Measurements from ENCODE around the gene KLHL29.

The KLHL29 gene

DNA sequence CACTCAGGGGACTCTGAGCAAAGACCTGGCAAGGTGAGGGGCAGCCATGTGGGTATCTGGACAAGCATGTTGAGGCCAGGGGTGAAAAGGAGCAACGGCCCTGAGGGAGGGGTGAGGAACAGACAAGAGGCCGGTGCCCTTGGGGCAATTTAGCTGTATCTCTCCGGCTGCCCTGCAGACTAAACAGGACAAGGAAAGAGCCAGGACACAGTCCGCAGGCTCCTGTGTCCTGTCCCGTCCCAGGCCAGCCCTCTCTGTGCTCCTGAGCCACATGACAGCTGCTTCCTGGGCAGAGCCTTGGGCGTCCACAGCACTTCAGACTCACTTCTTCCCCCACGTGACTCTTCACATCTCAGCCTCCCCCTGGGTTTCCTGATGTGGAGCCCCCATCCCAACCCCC is 206.1 kb downstream of the KLHL29 start:
- Histone ChIP-seq H3K4me2 (ENCODE audit: low read length) (no peak overlapping the region), H3K18ac (ENCODE audit: low read length) (no peak overlapping the region), H3K36me3 (ENCODE audit: control insufficient read depth in 1 of 2, insufficient read depth in 2 of 2, low read length in 2 of 2) (no peaks in the 10 kb centered on the region), H2AK5ac (ENCODE audit: low read length) (no peak overlapping the region), H4K91ac (ENCODE audit: low read depth, low read length) (no peak overlapping the region), H2BK5ac (ENCODE audit: low read depth, low read length, poor library complexity) (no peak overlapping the region), H4K8ac (ENCODE audit: low read depth, low read length) (no peak overlapping the region), H3K79me2 (ENCODE audit: control insufficient read depth, insufficient read depth, low read length, poor library complexity) (no peaks in the 10 kb centered on the region), H3K9me3 (ENCODE audit: insufficient read depth, low read depth, low read length) (peaks cover 3% of the 10 kb centered on the region), H3K4me3 (ENCODE audit: low read depth, low read length) (no peak overlapping the region), H2AFZ (ENCODE audit: insufficient read depth, low read length, poor library complexity) (no peak overlapping the region), H3K23ac (ENCODE audit: low read length) (no peak overlapping the region), H3K14ac (ENCODE audit: low read length) (no peak overlapping the region), H3K4ac (ENCODE audit: low read depth, low read length) (no peak overlapping the region), H3K4me1 (ENCODE audit: control insufficient read depth in 1 of 2, insufficient read depth in 2 of 2, low read length in 2 of 2) (peaks cover 8 to 14% of the 10 kb centered on the region in 2 experiments), H4K12ac (ENCODE audit: low read depth, low read length) (no peak overlapping the region), H3K9ac (ENCODE audit: low read length) (no peak overlapping the region), H2BK120ac (ENCODE audit: insufficient read depth, low read length, poor library complexity) (no peak overlapping the region), H3K79me1 (ENCODE audit: low read length) (no peaks in the 10 kb centered on the region), H3K27me3 (ENCODE audit: insufficient read depth, low read length) (no peaks in the 10 kb centered on the region), H3K27ac (ENCODE audit: low read depth, low read length) (no peak overlapping the region), H2BK12ac (ENCODE audit: low read length) (no peak overlapping the region)
- DNase-seq = no peak
- no CpG with 5 or more reads among the region's 7 CpGs for WGBS (ENCODE audit: extremely low coverage, insufficient coverage, insufficient read length)

DNA sequence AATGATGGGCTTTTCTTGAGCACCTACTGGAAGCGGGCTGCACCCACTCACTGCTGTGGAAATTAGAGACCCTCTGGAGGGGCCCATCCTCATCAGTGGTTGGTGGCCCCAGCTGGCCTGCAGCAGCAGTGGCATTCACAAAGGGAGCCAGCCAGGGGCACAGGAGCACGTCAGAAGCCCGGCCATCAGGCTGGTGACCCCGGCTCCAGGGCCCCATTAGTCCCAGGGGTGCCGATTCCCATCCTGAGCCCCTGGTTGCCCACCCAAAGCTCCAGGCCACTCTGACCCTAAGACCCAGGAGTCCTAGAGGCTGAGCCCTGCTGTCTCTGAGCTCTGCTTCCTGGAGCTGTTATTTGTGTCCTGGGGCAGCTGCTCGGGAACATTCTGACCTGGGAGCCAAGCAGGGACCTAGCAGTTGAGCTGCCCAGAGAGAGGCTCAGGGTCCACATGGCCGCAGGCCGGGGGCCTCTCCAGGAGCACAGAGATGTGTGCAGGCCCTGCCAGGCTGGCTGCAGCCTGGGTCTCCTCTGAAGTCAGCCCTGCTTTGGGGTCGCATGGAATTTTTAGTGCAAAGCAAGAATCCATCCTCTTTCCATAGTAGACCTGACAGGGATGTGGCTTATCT is 207.2 kb downstream of the KLHL29 start:
- Histone ChIP-seq H2BK120ac (ENCODE audit: insufficient read depth, low read length, poor library complexity) (no peak overlapping the region), H3K4me1 (ENCODE audit: control insufficient read depth in 1 of 2, insufficient read depth in 2 of 2, low read length in 2 of 2) (peaks cover 12 to 18% of the 10 kb centered on the region in 2 experiments), H3K27ac (ENCODE audit: low read depth, low read length) (no peak overlapping the region), H3K4me3 (ENCODE audit: low read depth, low read length) (no peak overlapping the region), H3K27me3 (ENCODE audit: insufficient read depth, low read length) (no peaks in the 10 kb centered on the region), H2AK5ac (ENCODE audit: low read length) (no peak overlapping the region), H3K79me1 (ENCODE audit: low read length) (no peaks in the 10 kb centered on the region), H3K18ac (ENCODE audit: low read length) (no peak overlapping the region), H3K14ac (ENCODE audit: low read length) (no peak overlapping the region), H4K91ac (ENCODE audit: low read depth, low read length) (no peak overlapping the region), H4K8ac (ENCODE audit: low read depth, low read length) (no peak overlapping the region), H2BK12ac (ENCODE audit: low read length) (no peak overlapping the region), H2AFZ (ENCODE audit: insufficient read depth, low read length, poor library complexity) (no peak overlapping the region), H3K9me3 (ENCODE audit: insufficient read depth, low read depth, low read length) (peaks cover 3% of the 10 kb centered on the region), H3K9ac (ENCODE audit: low read length) (no peak overlapping the region), H2BK5ac (ENCODE audit: low read depth, low read length, poor library complexity) (no peak overlapping the region), H3K79me2 (ENCODE audit: control insufficient read depth, insufficient read depth, low read length, poor library complexity) (no peaks in the 10 kb centered on the region), H3K23ac (ENCODE audit: low read length) (no peak overlapping the region), H3K36me3 (ENCODE audit: control insufficient read depth in 1 of 2, insufficient read depth in 2 of 2, low read length in 2 of 2) (no peaks in the 10 kb centered on the region), H3K4me2 (ENCODE audit: low read length) (no peak overlapping the region), H3K4ac (ENCODE audit: low read depth, low read length) (no peak overlapping the region), H4K12ac (ENCODE audit: low read depth, low read length) (no peak overlapping the region)
- DNase-seq = no peak
- no CpG with 5 or more reads among the region's 9 CpGs for WGBS (ENCODE audit: extremely low coverage, insufficient coverage, insufficient read length)

DNA sequence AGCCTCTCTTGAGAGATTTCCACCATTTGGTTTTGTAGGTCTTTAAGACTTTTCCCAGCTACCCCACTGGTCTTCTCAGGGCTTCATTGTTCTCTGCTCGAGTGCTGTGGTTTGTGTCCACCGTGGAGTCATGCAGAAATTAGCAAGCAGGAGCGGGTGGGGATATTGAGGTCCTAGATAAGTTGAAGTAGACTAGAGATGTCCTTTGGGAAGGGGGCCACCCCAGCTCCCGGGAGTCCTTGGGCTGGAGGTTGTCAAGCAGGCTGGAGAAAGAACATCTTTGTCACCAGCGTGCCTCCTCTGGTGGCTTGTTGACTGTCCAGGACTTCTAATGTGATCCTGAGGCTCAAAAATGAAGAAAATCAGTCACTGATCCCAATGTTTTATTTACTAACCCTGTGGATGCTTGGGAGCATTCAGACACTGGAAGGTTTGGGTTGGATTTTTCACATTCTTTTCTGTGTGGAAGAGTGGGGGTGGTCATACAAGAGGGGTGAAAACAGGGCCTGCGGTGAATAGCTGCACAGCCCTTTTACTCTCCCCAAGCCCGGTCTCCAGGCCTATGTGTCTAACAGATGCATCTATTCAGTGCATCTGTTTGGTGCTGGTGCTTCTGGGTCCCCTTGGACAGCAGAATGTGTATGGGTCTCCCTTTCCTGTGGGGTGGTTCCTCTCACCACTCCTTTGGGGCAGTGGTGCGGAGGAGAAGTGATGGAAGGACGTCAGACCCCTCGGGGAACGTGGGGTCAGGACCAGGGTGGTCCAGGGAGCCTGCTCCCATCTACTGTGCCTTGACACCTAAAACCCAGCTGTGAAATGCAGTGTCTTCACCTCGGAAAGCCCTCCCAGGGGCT is 208.1 kb downstream of the KLHL29 start:
- H3K79me2 ChIP-seq (ENCODE audit: control insufficient read depth, insufficient read depth, low read length, poor library complexity) = no peaks in the 10 kb centered on the region
- H2BK12ac ChIP-seq (ENCODE audit: low read length) = no peak overlapping the region
- no peaks in the 10 kb centered on the region for H3K79me1 ChIP-seq (ENCODE audit: low read length)
- H3K27me3 ChIP-seq (ENCODE audit: insufficient read depth, low read length) = no peaks in the 10 kb centered on the region
- no peak overlapping the region for H2AK5ac ChIP-seq (ENCODE audit: low read length)
- no peaks in the 10 kb centered on the region for H3K9me3 ChIP-seq (ENCODE audit: insufficient read depth, low read depth, low read length)
- no peaks in the 10 kb centered on the region for H3K36me3 ChIP-seq (ENCODE audit: control insufficient read depth in 1 of 2, insufficient read depth in 2 of 2, low read length in 2 of 2)
- H3K4me2 ChIP-seq (ENCODE audit: low read length) = no peak overlapping the region
- no peak overlapping the region for H3K27ac ChIP-seq (ENCODE audit: low read depth, low read length)
- no peak overlapping the region for H3K9ac ChIP-seq (ENCODE audit: low read length)
- H4K91ac ChIP-seq (ENCODE audit: low read depth, low read length) = no peak overlapping the region
- H2AFZ ChIP-seq (ENCODE audit: insufficient read depth, low read length, poor library complexity) = no peak overlapping the region
- H3K23ac ChIP-seq (ENCODE audit: low read length) = no peak overlapping the region
- H4K8ac ChIP-seq (ENCODE audit: low read depth, low read length) = no peak overlapping the region
- H3K4ac ChIP-seq (ENCODE audit: low read depth, low read length) = no peak overlapping the region
- no CpG with 5 or more reads among the region's 12 CpGs for WGBS (ENCODE audit: extremely low coverage, insufficient coverage, insufficient read length)
- peaks cover 12 to 18% of the 10 kb centered on the region in 2 experiments for H3K4me1 ChIP-seq (ENCODE audit: control insufficient read depth in 1 of 2, insufficient read depth in 2 of 2, low read length in 2 of 2)
- H3K4me3 ChIP-seq (ENCODE audit: low read depth, low read length) = no peak overlapping the region
- H2BK5ac ChIP-seq (ENCODE audit: low read depth, low read length, poor library complexity) = no peak overlapping the region
- no peak overlapping the region for H3K18ac ChIP-seq (ENCODE audit: low read length)
- no peak for DNase-seq
- H4K12ac ChIP-seq (ENCODE audit: low read depth, low read length) = no peak overlapping the region
- no peak overlapping the region for H2BK120ac ChIP-seq (ENCODE audit: insufficient read depth, low read length, poor library complexity)
- H3K14ac ChIP-seq (ENCODE audit: low read length) = no peak overlapping the region

DNA sequence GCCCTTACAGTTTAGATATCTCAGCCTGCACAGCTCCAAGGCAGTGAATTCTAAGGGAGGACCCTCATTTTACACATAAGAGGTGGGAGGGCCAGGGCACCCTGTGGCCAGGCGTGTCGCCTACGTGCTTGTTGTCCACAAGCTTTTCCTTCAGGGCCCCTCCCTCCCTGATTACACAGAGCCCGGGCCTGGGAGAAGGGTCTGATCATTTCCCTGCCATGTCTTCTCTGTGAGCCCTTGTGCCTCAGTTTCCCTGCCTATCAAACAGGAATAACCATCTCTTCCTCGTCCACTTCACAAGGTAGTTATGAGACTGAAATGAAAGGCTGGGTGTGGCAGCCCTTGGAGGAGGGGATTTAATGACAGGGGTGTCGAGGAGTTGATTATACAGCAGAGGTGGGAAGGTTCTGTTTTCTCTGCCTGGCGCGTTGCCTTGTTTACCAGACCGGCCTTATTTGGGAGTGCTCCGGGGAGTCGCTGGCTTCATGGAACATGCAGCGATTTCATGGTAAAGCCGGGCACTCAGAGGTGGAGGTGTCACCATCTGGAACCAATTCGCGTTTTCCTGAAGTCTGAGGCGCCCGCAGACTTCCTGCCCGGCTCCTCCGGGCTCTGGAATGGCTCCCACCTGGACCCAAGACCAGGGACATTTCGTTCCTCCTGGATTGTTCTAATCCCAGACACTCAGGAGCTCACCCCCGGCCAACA is 208.9 kb downstream of the KLHL29 start:
- no peak overlapping the region for H3K9ac ChIP-seq (ENCODE audit: low read length)
- no peak overlapping the region for H2BK5ac ChIP-seq (ENCODE audit: low read depth, low read length, poor library complexity)
- WGBS (ENCODE audit: extremely low coverage, insufficient coverage, insufficient read length) = no CpG with 5 or more reads among the region's 21 CpGs
- H4K91ac ChIP-seq (ENCODE audit: low read depth, low read length) = no peak overlapping the region
- H3K4me3 ChIP-seq (ENCODE audit: low read depth, low read length) = no peak overlapping the region
- no peak overlapping the region for H2BK120ac ChIP-seq (ENCODE audit: insufficient read depth, low read length, poor library complexity)
- no peak overlapping the region for H3K4ac ChIP-seq (ENCODE audit: low read depth, low read length)
- no peak overlapping the region for H3K18ac ChIP-seq (ENCODE audit: low read length)
- H3K79me1 ChIP-seq (ENCODE audit: low read length) = no peaks in the 10 kb centered on the region
- H3K79me2 ChIP-seq (ENCODE audit: control insufficient read depth, insufficient read depth, low read length, poor library complexity) = no peaks in the 10 kb centered on the region
- no peak overlapping the region for H4K12ac ChIP-seq (ENCODE audit: low read depth, low read length)
- no peaks in the 10 kb centered on the region for H3K36me3 ChIP-seq (ENCODE audit: control insufficient read depth in 1 of 2, insufficient read depth in 2 of 2, low read length in 2 of 2)
- no peaks in the 10 kb centered on the region for H3K27me3 ChIP-seq (ENCODE audit: insufficient read depth, low read length)
- H2BK12ac ChIP-seq (ENCODE audit: low read length) = no peak overlapping the region
- peaks cover 12 to 18% of the 10 kb centered on the region in 2 experiments for H3K4me1 ChIP-seq (ENCODE audit: control insufficient read depth in 1 of 2, insufficient read depth in 2 of 2, low read length in 2 of 2)
- no peak overlapping the region for H2AFZ ChIP-seq (ENCODE audit: insufficient read depth, low read length, poor library complexity)
- no peak overlapping the region for H3K14ac ChIP-seq (ENCODE audit: low read length)
- H3K27ac ChIP-seq (ENCODE audit: low read depth, low read length) = no peak overlapping the region
- no peak overlapping the region for H2AK5ac ChIP-seq (ENCODE audit: low read length)
- H4K8ac ChIP-seq (ENCODE audit: low read depth, low read length) = no peak overlapping the region
- H3K9me3 ChIP-seq (ENCODE audit: insufficient read depth, low read depth, low read length) = no peaks in the 10 kb centered on the region
- no peak overlapping the region for H3K23ac ChIP-seq (ENCODE audit: low read length)
- no peak overlapping the region for H3K4me2 ChIP-seq (ENCODE audit: low read length)
- DNase-seq = peak in 1 of 2 donors; percentile 31
